H9 (cell line): ENCODE results near the gene CSRP3. TPM values are rescaled to one million over a fixed set of nuclear protein-coding genes. Genes with fewer than 3 reads are reported as not detected.

Experiments used
- DNase-seq: peaks from one replicate; pipeline ENCODE4 v3.0.0-alpha.2; 2017
- H2AFZ ChIP-seq: one replicate; pipeline ENCODE4 v1.6.1; 2013; ENCODE audit warnings: mild to moderate bottlenecking, low read length, control low read depth, moderate library complexity
- H2AK5ac ChIP-seq: 2 replicates; pipeline ENCODE4 v1.6.1; 2013; ENCODE audit warnings: low read length, control low read depth, mixed read lengths; ENCODE audit not compliant: insufficient read length
- H2BK120ac ChIP-seq: one replicate; pipeline ENCODE4 v1.6.1; 2013; ENCODE audit warnings: low read depth, mild to moderate bottlenecking, low read length, control low read depth, inconsistent platforms; ENCODE audit not compliant: poor library complexity, severe bottlenecking
- H2BK12ac ChIP-seq: 2 replicates; pipeline ENCODE4 v1.6.1; 2013; ENCODE audit warnings: low read length, control low read depth, mixed read lengths, low read depth; ENCODE audit not compliant: insufficient read length
- H2BK15ac ChIP-seq: 2 replicates; pipeline ENCODE4 v1.6.1; 2013; ENCODE audit warnings: low read depth, low read length, control low read depth
- H2BK20ac ChIP-seq: one replicate; pipeline ENCODE4 v1.6.1; 2013; ENCODE audit warnings: low read depth, mild to moderate bottlenecking, low read length, control low read depth, inconsistent platforms; ENCODE audit not compliant: poor library complexity, severe bottlenecking
- H2BK5ac ChIP-seq: 2 replicates; pipeline ENCODE4 v1.6.1; 2013; ENCODE audit warnings: low read length, control low read depth, mixed read lengths; ENCODE audit not compliant: insufficient read length
- H3K14ac ChIP-seq: 2 replicates; pipeline ENCODE4 v1.6.1; 2013; ENCODE audit warnings: low read length, control low read depth; ENCODE audit not compliant: insufficient read depth
- H3K18ac ChIP-seq: 2 replicates; pipeline ENCODE4 v1.6.1; 2013; ENCODE audit warnings: low read depth, mild to moderate bottlenecking, mixed read lengths, low read length, control low read depth; ENCODE audit not compliant: insufficient read length
- H3K23ac ChIP-seq: 2 replicates; pipeline ENCODE4 v1.6.1; 2013; ENCODE audit warnings: low read length, control low read depth, mixed read lengths, low read depth; ENCODE audit not compliant: insufficient read length
- H3K23me2 ChIP-seq: 2 replicates; pipeline ENCODE4 v1.6.1; 2013; ENCODE audit warnings: low read depth, mild to moderate bottlenecking, mixed read lengths, low read length, control low read depth; ENCODE audit not compliant: insufficient read length, poor library complexity, severe bottlenecking
- H3K27ac ChIP-seq: 2 replicates; pipeline ENCODE4 v1.5.1; 2013; ENCODE audit warnings: low read length, control low read depth, mixed read lengths, low read depth; ENCODE audit not compliant: insufficient read length
- H3K27me3 ChIP-seq: 2 replicates; pipeline ENCODE4 v1.6.1; 2013; ENCODE audit warnings: low read length, control low read depth, inconsistent platforms; ENCODE audit not compliant: insufficient read depth
- H3K4ac ChIP-seq: 2 replicates; pipeline ENCODE4 v1.6.1; 2013; ENCODE audit warnings: low read depth, mild to moderate bottlenecking, control low read depth, inconsistent platforms, low read length, moderate library complexity
- H3K4me1 ChIP-seq: 2 replicates; pipeline ENCODE4 v1.6.1; 2013; ENCODE audit warnings: low read length, control low read depth, inconsistent platforms; ENCODE audit not compliant: insufficient read depth
- H3K4me2 ChIP-seq: 2 replicates; pipeline ENCODE4 v1.6.1; 2013; ENCODE audit warnings: low read length, control low read depth, mixed read lengths; ENCODE audit not compliant: insufficient read length, insufficient read depth
- H3K56ac ChIP-seq: 2 replicates; pipeline ENCODE4 v1.6.1; 2013; ENCODE audit warnings: low read depth, mild to moderate bottlenecking, mixed read lengths, low read length, control low read depth; ENCODE audit not compliant: insufficient read length
- H3K79me1 ChIP-seq: 2 replicates; pipeline ENCODE4 v1.6.1; 2013; ENCODE audit warnings: low read depth, mild to moderate bottlenecking, moderate library complexity, low read length, control low read depth, inconsistent platforms; ENCODE audit not compliant: insufficient read depth, poor library complexity, severe bottlenecking
- H3K79me2 ChIP-seq: 2 replicates; pipeline ENCODE4 v1.6.1; 2013; ENCODE audit warnings: low read length, control low read depth, inconsistent platforms; ENCODE audit not compliant: insufficient read depth
- H3K9ac ChIP-seq: 2 replicates; pipeline ENCODE4 v1.6.1; 2013; ENCODE audit warnings: low read length, control low read depth, mixed read lengths; ENCODE audit not compliant: insufficient read length; ENCODE audit errors: extremely low read depth
- H3K9me3 ChIP-seq: one replicate; pipeline ENCODE4 v1.6.1; 2013; ENCODE audit warnings: low read depth, low read length, inconsistent platforms; ENCODE audit not compliant: control insufficient read depth
- H3T11ph ChIP-seq: one replicate; pipeline ENCODE4 v1.6.1; 2013; ENCODE audit warnings: mild to moderate bottlenecking, low read length, control low read depth, inconsistent platforms
- H4K20me1 ChIP-seq: one replicate; pipeline ENCODE4 v1.6.1; 2013; ENCODE audit not compliant: control insufficient read depth, insufficient read length, insufficient read depth
- H4K5ac ChIP-seq: 2 replicates; pipeline ENCODE4 v1.6.1; 2013; ENCODE audit warnings: low read depth, mild to moderate bottlenecking, mixed read lengths, low read length, control low read depth; ENCODE audit not compliant: insufficient read length
- H4K8ac ChIP-seq: replicated peaks from 2 replicates; pipeline ENCODE4 v1.6.1; 2013; ENCODE audit warnings: low read length, control low read depth, mixed read lengths, low read depth; ENCODE audit not compliant: insufficient read length
- H4K91ac ChIP-seq: 2 replicates; pipeline ENCODE4 v1.6.1; 2013; ENCODE audit warnings: low read depth, mild to moderate bottlenecking, moderate library complexity, mixed read lengths, low read length, control low read depth; ENCODE audit not compliant: insufficient read length
- H3K27ac Mint-ChIP-seq, 3 experiments: 2 replicates in 2 of 3; 3 replicates in 1 of 3; pipeline ENCODE4 v1.8.0; 2020 to 2021; ENCODE audit warnings: mixed read lengths in 3 of 3, mild to moderate bottlenecking in 1 of 3, moderate library complexity in 1 of 3
- H3K27me3 Mint-ChIP-seq: 2 replicates; pipeline ENCODE4 v1.8.0; 2021; ENCODE audit warnings: low read depth, mild to moderate bottlenecking, moderate library complexity, mixed read lengths
- H3K36me3 Mint-ChIP-seq, 3 experiments: 2 replicates in 2 of 3; 3 replicates in 1 of 3; pipeline ENCODE4 v1.8.0; 2020 to 2021; ENCODE audit warnings: low read depth in 3 of 3, mixed read lengths in 3 of 3; ENCODE audit not compliant: insufficient read depth in 1 of 3
- H3K4me1 Mint-ChIP-seq, 2 experiments: 2 replicates each; pipeline ENCODE4 v1.8.0; 2020; ENCODE audit warnings: mixed read lengths in 2 of 2
- H3K4me3 Mint-ChIP-seq, 2 experiments: 2 replicates in 1 of 2; 3 replicates in 1 of 2; pipeline ENCODE4 v1.8.0; 2020 to 2021; ENCODE audit warnings: mild to moderate bottlenecking in 2 of 2, mixed read lengths in 2 of 2, moderate library complexity in 1 of 2
- H3K9me3 Mint-ChIP-seq, 2 experiments: 2 replicates in 1 of 2; 3 replicates in 1 of 2; pipeline ENCODE4 v1.8.0; 2020; ENCODE audit warnings: mild to moderate bottlenecking in 2 of 2, mixed read lengths in 2 of 2, moderate library complexity in 1 of 2
- WGBS: extraction: QIAGEN DNeasy Blood & Tissue Kit; methylation state at CpG from one replicate; pipeline ENCODE4 v1.1.7; 2013; ENCODE audit warnings: missing lambda C conversion rate, low lambda C conversion rate, mixed read lengths; ENCODE audit not compliant: insufficient read length; ENCODE audit errors: extremely low coverage; 5-methylcytosine and 5-hydroxymethylcytosine counted together
- total RNA-seq: library from RNA; stranded (reverse); gene quantifications from 2 replicates; pipeline ENCODE4 v1.2.1, GENCODE V29; 2021
- TF ChIP-seq, protein P1 (sequence below): fragments of 200-600 bp; sonication (generic); conservative IDR thresholded peaks from 3 replicates; pipeline ENCODE4 v1.8.0; 2021; ENCODE audit warnings: antibody characterized with exemption, mild to moderate bottlenecking

The CSRP3 gene
- total RNA-seq, 1 experiment from 2014 or later, result not detected

DNA sequence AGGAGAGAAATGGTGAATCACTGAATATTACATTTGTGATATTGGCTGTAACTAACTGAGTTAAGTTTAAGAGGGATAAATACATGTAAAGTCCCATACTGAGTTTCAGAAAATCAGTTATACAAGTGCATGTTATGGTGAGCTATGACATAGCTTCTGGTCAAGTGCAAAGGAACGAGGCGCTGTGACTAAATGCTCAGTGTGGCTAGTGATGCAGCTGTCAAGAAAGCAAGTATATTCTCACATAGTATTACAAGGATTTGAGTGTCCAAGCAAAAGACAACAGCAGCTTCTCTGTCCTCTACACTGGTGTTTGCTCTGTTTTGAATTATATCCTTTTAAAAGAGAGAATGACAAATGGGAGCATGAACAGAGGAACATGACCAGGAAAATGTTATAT lies 40.1 kb downstream of the CSRP3 start:
- Histone ChIP-seq H3K14ac (no peak overlapping the region), H3K4me2 (no peak overlapping the region), H3K9ac (no peak overlapping the region), H3K4ac (no peak overlapping the region), H2BK120ac (no peak overlapping the region), H3K4me1 (no peaks in the 10 kb centered on the region), H2AK5ac (no peak overlapping the region), H2BK15ac (no peak overlapping the region), H3K23ac (no peak overlapping the region), H2BK20ac (no peak overlapping the region), H3K56ac (no peak overlapping the region), H3K18ac (no peak overlapping the region), H2AFZ (no peak overlapping the region), H3K79me1 (no peaks in the 10 kb centered on the region), H4K8ac (no peak overlapping the region), H3K27ac (no peak overlapping the region), H2BK5ac (no peak overlapping the region), H3K79me2 (no peaks in the 10 kb centered on the region), H4K5ac (no peak overlapping the region), H3K27me3 (no peaks in the 10 kb centered on the region), H4K91ac (no peak overlapping the region), H3K23me2 (no peaks in the 10 kb centered on the region), H3T11ph (no peak overlapping the region), H2BK12ac (no peak overlapping the region), H4K20me1 (no peaks in the 10 kb centered on the region), H3K9me3 (no peaks in the 10 kb centered on the region)
- no peaks in the 10 kb centered on the region for H3K9me3 Mint-ChIP-seq
- no peaks in the 10 kb centered on the region for H3K4me1 Mint-ChIP-seq
- TF ChIP-seq, protein P1, sequence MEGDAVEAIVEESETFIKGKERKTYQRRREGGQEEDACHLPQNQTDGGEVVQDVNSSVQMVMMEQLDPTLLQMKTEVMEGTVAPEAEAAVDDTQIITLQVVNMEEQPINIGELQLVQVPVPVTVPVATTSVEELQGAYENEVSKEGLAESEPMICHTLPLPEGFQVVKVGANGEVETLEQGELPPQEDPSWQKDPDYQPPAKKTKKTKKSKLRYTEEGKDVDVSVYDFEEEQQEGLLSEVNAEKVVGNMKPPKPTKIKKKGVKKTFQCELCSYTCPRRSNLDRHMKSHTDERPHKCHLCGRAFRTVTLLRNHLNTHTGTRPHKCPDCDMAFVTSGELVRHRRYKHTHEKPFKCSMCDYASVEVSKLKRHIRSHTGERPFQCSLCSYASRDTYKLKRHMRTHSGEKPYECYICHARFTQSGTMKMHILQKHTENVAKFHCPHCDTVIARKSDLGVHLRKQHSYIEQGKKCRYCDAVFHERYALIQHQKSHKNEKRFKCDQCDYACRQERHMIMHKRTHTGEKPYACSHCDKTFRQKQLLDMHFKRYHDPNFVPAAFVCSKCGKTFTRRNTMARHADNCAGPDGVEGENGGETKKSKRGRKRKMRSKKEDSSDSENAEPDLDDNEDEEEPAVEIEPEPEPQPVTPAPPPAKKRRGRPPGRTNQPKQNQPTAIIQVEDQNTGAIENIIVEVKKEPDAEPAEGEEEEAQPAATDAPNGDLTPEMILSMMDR, result no peak
- no CpG with 5 or more reads among the region's 2 CpGs for WGBS
- H3K27ac Mint-ChIP-seq, result no peak overlapping the region
- peaks cover 9 to 39% (median 28%) of the 10 kb centered on the region in 3 experiments; a peak in 5 of 7 replicates for H3K36me3 Mint-ChIP-seq
- no peak for DNase-seq
- no peaks in the 10 kb centered on the region for H3K27me3 Mint-ChIP-seq
- no peak overlapping the region for H3K4me3 Mint-ChIP-seq
